T-helper 1 cell treated with Interleukin-12 subunit alpha and Interleukin-12 subunit beta and Interleukin-4 antibody, amounts not matched to agents 30 ng/mL and 1 ng/mL, for 36 hours (primary cell): Measurements from ENCODE around the gene MMAB. TPM values are rescaled to one million over a fixed set of nuclear protein-coding genes. Genes with fewer than 3 reads are reported as not detected.
"Not testable (repeated sequence)": the region's sequence is repeated elsewhere in the genome, so short reads cannot be mapped to it uniquely, and the experiment has no call there.

Experiments used
- intact Hi-C: fragments of 100-400 bp; cut with micrococcal nuclease; formaldehyde crosslinking; loops from one replicate; pipeline ENCODE4 v1.15.1; 2024
- total RNA-seq: library from RNA; stranded (reverse); gene quantifications from 2 replicates; pipeline ENCODE4 v1.2.3, GENCODE V29; 2022

MMAB gene
- total RNA-seq, 1 donor from 2014 or later: 23.3 TPM

DNA sequence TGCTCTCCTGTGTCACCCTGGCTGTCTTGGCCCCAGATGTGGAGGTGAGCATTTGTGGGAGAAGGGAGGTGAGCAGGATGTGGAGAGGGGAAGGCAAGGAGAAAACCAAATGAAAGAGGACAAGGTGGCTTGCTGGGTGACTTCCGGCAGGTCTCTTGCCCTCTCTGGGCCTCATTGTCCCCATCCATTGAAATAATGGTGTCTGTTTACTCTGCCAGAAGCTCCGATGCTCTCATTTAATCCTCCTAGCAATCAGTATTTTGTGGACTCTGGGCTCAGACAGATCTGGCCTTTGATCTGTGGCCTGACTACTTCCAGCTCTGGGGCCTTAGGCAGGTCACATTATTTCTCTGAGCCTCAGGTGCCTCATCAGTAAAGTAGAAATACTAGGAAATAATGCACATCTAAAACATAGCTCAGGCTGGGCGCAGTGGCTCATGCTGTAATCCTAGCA lies 30.9 kb upstream of the MMAB start:
- intact Hi-C loops: no loop called here

- intact Hi-C loops: not testable (repeated sequence)
These were observed 28.8 kb upstream of the MMAB start for GRCh38 chr12:109602132-109602531.

- intact Hi-C loops: no loop called here
These were observed 28.3 kb upstream of the MMAB start for GRCh38 chr12:109601557-109601956.

GRCh38 chr12:109600995-109601394 lies 27.7 kb upstream of the MMAB start:
- intact Hi-C loops: no loop called here

DNA sequence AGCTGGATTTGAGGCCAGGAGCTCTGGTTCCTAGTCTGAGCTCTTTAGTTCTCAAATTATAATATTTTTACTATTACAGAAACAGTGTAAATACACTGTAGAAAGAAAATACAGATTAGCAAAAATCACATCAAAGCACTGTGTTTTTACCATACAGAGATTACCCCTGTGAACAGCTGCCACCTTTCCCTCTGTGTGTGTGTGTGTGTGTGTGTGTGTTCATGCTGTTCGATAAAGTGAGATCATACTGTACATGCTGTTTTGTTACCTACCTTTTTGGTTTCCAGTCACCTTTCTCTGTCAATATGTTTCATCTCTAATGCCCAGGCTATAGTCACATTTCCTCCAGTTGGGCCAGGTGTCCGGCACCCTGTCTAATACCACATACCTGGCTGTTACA lies 27.2 kb upstream of the MMAB start:
- intact Hi-C loops: no loop called here

DNA sequence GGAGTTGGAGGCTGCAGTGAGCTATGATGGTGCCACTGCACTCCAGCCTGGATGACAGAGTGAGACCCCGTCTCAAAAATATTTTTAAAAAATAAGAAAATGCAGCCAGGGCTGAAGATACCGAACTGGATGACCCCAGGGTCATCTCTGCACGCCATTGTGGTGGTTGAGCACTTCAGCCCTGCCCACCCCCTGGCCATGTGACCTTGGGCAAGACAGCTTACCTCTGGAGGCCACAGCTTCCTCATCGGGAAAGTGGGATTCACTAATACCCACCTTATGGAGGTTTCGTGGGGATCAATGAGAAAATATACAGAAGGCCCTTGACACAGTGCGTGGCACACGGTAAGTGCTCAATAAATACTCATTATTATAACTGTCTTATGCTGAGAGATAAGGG lies 25.8 kb upstream of the MMAB start:
- intact Hi-C loops: loop anchor here (5.0 kb wide), 1 partner anchor 82 kb away; no protein-coding TSS in a partner anchor

GRCh38 chr12:109598428-109598854 lies 25.1 kb upstream of the MMAB start:
- intact Hi-C loops: loop anchor here (5.0 kb wide), 1 partner anchor 81 kb away; no protein-coding TSS in a partner anchor

GRCh38 chr12:109597795-109598427 lies 24.6 kb upstream of the MMAB start:
- intact Hi-C loops: loop anchor here (1.0 to 5.0 kb wide), 3 partner anchors 81 to 177 kb away; partner anchors contain the start of gene FAM222A

DNA sequence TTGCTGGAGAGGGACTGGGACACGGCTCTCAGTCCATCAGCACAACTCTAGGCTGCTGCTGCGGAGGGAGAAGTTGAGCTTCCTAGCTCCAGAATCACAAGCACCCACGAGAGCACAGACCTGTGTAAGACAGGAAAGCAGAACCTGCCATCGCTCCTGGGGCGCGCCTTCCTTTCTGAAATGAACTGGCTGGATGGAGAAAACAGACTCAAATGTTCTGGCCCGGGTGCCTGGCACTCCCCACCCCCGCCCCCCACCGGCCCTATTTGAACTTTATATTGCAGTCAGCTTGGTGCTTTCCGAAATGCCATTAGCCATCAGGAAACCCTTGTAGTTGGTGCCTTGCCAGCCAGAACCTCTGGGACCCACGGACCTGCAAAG lies 24.1 kb upstream of the MMAB start:
- intact Hi-C loops: loop anchor here (1.0 to 5.0 kb wide), 3 partner anchors 80 to 178 kb away; partner anchors contain the start of gene FAM222A

- intact Hi-C loops: loop anchor here (1.0 to 5.0 kb wide), 3 partner anchors 79 to 179 kb away; partner anchors contain the start of gene FAM222A
These were observed 23.3 kb upstream of the MMAB start for GRCh38 chr12:109596418-109597244.

- intact Hi-C loops: loop anchor here (2.0 to 5.0 kb wide), 2 partner anchors 23 to 78 kb away; partner anchors contain the start of genes MMAB and MVK
These were observed 22.1 kb upstream of the MMAB start for GRCh38 chr12:109595321-109595902.

- intact Hi-C loops: loop anchor here (2.0 to 5.0 kb wide), 2 partner anchors 22 to 77 kb away; partner anchors contain the start of genes MMAB and MVK
These were observed 21.4 kb upstream of the MMAB start for GRCh38 chr12:109594556-109595317.

GRCh38 chr12:109592905-109593272 lies 19.6 kb upstream of the MMAB start:
- intact Hi-C loops: no loop called here

DNA sequence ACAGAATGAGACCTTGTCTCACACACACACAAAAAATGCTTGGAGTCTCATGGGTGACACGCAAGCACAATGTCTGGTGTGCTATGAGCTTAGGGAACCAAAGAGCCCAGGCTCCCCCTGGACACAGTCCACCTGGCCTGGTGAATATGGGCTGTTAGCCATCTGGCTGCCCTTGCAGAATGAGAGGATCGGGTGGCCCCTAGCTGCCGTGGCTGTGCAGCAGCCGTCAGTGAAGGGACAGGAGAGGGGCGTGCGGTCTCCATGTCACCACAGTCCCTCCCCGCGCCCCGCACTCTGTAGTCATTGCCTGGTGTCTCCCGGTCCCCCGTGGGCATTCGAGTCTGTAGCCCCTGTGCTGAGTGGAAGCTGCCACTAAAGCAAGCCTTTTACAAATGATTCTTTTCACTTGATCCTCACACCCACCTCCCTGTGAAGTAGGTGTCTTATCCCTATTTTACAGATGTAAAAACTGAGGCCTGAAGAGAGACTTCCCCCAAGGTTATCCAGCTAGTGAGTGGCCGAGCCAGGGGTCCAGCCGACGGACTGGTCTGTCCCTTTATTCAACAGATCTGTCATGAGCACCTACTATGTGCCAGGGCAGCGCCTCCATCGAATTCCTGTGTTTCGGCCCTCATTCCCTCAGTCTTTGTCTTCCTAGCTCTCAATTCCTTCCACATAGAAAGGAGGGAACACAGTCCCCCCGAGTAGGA lies 19.0 kb upstream of the MMAB start:
- intact Hi-C loops: no loop called here

GRCh38 chr12:109591041-109591440 lies 17.7 kb upstream of the MMAB start:
- intact Hi-C loops: no loop called here

DNA sequence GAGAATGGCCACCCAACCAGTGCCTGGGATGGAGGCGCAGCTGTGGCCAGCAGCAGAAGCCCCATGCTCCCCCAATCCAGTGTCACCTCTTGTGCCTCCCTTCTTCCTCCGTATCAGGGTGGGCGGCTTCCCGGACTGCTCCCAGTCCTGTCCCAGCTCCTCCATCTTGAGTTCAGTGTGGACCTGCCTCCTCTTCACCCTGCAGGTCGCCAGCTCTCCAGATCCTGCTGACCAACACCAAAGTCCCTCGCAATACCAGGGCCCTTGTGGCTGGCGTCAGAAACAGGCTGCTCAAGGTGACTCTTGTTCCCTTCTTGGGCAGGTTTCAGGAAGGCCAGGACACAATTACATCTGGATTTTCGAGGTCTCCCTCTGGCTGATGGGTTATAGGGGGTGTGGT lies 17.3 kb upstream of the MMAB start:
- intact Hi-C loops: no loop called here

DNA sequence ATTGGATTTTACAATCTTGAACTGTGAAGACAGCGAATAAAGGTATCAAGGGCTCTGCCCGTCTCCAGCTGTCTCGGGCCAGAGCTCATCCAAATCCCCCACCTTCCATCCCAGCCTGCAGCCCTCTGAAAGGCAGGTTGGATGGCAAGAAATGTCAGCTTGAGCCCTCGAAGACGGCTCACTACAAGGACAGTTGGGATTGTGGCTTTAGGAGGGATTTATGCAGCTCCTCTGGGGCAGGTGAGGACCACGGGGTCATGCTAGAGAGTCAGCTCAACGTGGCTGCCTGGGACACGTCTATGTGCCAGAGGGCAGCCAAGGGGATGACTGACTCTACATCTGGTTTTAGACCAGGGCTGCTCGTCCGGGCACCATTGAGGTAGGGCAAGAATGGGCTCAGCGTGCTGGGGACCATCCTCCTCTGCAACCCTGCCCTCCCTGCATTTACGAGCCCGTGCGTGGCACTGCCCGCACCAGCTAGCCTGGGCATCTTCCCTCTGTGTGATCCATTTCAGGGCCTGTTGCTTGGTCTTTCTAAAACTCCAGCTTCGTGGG lies 16.5 kb upstream of the MMAB start:
- intact Hi-C loops: no loop called here

- intact Hi-C loops: no loop called here
These were observed 15.9 kb upstream of the MMAB start for GRCh38 chr12:109589240-109589590.

DNA sequence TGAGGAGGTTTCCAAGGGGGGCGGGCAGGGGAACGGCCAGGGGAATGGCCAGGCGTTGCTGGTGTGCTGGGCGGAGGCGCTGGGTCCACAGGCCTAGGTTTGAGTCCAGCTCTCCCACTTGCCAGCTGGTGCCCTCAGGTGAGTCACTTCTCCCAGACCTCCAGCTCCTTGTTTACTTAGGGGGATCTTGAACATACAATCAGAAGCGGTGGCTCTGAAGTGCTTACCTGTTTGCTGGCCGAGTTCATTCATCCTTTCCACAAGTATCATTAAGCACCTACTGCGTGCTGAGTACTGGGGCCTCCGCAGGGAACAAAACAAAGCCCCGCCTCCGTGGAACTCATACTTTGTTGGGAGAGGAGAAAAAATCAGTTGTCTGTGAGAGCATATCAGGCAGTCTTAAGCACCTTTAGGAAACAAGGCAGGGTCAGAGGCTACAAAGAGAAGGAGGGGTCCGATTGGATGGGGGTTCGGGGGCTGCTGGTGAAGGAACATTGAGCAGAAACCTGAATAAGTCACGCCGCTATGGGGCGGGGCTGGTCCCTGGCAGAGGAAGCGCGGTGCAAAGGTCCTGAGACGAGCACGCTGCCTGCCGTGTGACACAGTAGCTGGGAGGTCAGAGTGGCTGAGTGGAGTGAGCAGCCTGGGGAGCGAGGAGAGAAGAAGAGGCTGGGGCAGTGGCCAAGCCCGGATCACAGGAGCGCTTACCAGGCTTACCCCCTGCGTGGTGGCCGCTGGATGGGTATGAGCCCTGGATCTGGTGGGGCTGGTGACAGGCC lies 15.3 kb upstream of the MMAB start:
- intact Hi-C loops: no loop called here
